Subcutaneous abdominal adipose tissue (tissue), 5 donors: Measurements from ENCODE around the gene SRA1.
"Not testable (repeated sequence)": the region's sequence is repeated elsewhere in the genome, so short reads cannot be mapped to it uniquely, and the experiment has no call there.

Experiments used
- H3K27ac ChIP-seq: one replicate; pipeline ENCODE4 v1.7.0; 2013; ENCODE audit warnings: low read depth, mild to moderate bottlenecking, inconsistent platforms, low read length, moderate library complexity
- H3K27me3 ChIP-seq, 5 donors: one replicate each; pipeline ENCODE4 v1.7.0; 2013; ENCODE audit warnings: low read length in 5 of 5, inconsistent platforms in 1 of 5; ENCODE audit not compliant: control insufficient read depth in 5 of 5, insufficient read depth in 4 of 5
- H3K36me3 ChIP-seq, 5 donors: one replicate each; pipeline ENCODE4 v1.7.0; 2013; ENCODE audit warnings: low read length in 5 of 5; ENCODE audit not compliant: control insufficient read depth in 5 of 5, insufficient read depth in 5 of 5
- H3K4me1 ChIP-seq, 5 donors: one replicate each; pipeline ENCODE4 v1.7.0; 2013; ENCODE audit warnings: low read length in 5 of 5, mild to moderate bottlenecking in 3 of 5, moderate library complexity in 1 of 5; ENCODE audit not compliant: control insufficient read depth in 5 of 5, insufficient read depth in 5 of 5
- H3K4me3 ChIP-seq, 5 donors: one replicate each; pipeline ENCODE4 v1.7.0; 2013; ENCODE audit warnings: low read length in 5 of 5, low read depth in 1 of 5
- H3K9ac ChIP-seq, 5 donors: one replicate each; pipeline ENCODE4 v1.7.0; 2013; ENCODE audit warnings: low read length in 5 of 5, mild to moderate bottlenecking in 4 of 5, moderate library complexity in 3 of 5
- H3K9me3 ChIP-seq, 5 donors: one replicate each; pipeline ENCODE4 v1.7.0; 2013; ENCODE audit warnings: low read length in 5 of 5; ENCODE audit not compliant: control insufficient read depth in 5 of 5
- donor health status: healthy.
- donor health status: healthy.
- donor health status: healthy.
- donor health status: healthy.
- donor health status: healthy.

Gene SRA1

DNA sequence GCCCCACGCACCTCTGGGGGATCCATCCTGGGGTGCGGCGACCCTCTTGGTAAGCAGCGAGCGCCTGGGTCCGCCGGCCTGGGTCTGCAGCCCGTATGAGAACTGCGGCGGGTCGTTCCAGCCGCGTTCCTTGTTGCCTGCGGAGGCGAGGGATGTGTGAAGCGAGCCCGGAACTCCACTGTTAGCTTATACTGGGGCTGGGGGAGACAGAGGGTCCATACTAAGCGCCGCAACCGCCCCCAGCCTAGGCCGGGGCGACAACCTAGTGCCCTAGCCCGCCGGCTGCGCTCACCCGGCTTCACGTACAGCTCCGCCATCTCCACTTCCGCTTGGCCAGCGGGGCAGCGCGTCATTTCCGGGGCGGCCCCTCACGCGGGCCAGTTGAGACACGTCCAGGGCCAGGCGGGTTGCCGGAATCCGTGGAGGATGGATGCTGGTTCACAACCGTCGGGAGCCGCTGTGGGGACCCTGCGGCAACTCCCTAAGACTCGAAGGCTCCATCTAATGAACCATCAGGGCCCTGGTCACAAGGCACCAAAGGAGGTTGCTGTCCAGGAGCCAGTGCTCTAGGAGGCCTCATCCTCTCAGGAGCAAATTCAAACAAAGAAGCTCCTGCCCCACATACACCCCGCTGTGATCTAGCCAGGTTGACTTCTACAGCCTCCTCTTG is at the start of gene SRA1:
SRA1 (minus strand) TSS at position 338 of the 670 bp plus-strand sequence; CDS start at position 317, 21 bp downstream.
- Histone ChIP-seq H3K9ac (peak within 1 kb of the TSS; percentile 30 to 94 (median 91)), H3K36me3 (peaks cover 6 to 33% (median 26%) of the 10 kb centered on the region in 5 donors), H3K27me3 (no peaks in the 10 kb centered on the region), H3K9me3 (no peaks in the 10 kb centered on the region), H3K4me3 (peak within 1 kb of the TSS; percentile 71 to 85 (median 81)), H3K4me1 (peaks cover 6 to 30% (median 19%) of the 10 kb centered on the region in 5 donors), H3K27ac (peak within 1 kb of the TSS; percentile 84)

- H3K9ac ChIP-seq, result no peak overlapping the region
- no peaks in the 10 kb centered on the region for H3K27me3 ChIP-seq
- no peak overlapping the region for H3K4me3 ChIP-seq
- H3K4me1 ChIP-seq, result peaks cover 0 to 37% (median 23%) of the 10 kb centered on the region in 5 donors
- no peaks in the 10 kb centered on the region for H3K36me3 ChIP-seq
- H3K9me3 ChIP-seq, result no peaks in the 10 kb centered on the region
- no peak overlapping the region for H3K27ac ChIP-seq
These were observed 49.8 kb upstream of the SRA1 start for GRCh38 chr5:140607031-140607430.

- H3K4me1 ChIP-seq, result peaks cover 0 to 26% (median 13%) of the 10 kb centered on the region in 5 donors
- no peak overlapping the region for H3K4me3 ChIP-seq
These were observed 48.6 kb upstream of the SRA1 start for GRCh38 chr5:140605879-140606278.

GRCh38 chr5:140603734-140604133 is 46.5 kb upstream of the SRA1 start:
- Histone ChIP-seq H3K27ac (no peak overlapping the region), H3K4me3 (no peak overlapping the region), H3K4me1 (peaks cover 0 to 11% (median 6%) of the 10 kb centered on the region in 5 donors), H3K27me3 (no peaks in the 10 kb centered on the region), H3K9ac (no peak overlapping the region), H3K9me3 (no peaks in the 10 kb centered on the region), H3K36me3 (no peaks in the 10 kb centered on the region)

More at GRCh38 chr5:140605879-140606278, 48.6 kb upstream of the SRA1 start:
- Histone ChIP-seq H3K36me3 (no peaks in the 10 kb centered on the region), H3K27ac (no peak overlapping the region), H3K27me3 (no peaks in the 10 kb centered on the region), H3K9me3 (no peaks in the 10 kb centered on the region), H3K9ac (no peak overlapping the region)

GRCh38 chr5:140603446-140603698 is 46.1 kb upstream of the SRA1 start:
- not testable (repeated sequence) for H3K27me3 ChIP-seq, H3K4me1 ChIP-seq, H3K9me3 ChIP-seq, H3K36me3 ChIP-seq, H3K27ac ChIP-seq, H3K4me3 ChIP-seq, H3K9ac ChIP-seq

GRCh38 chr5:140602147-140602546 is 44.9 kb upstream of the SRA1 start:
- Histone ChIP-seq H3K9ac (peak overlapping the region in 2 of 5 donors; percentile 4 to 41), H3K27me3 (no peaks in the 10 kb centered on the region), H3K27ac (peak overlapping the region; percentile 67), H3K9me3 (no peaks in the 10 kb centered on the region), H3K4me3 (no peak overlapping the region), H3K4me1 (peaks cover 0 to 8% (median 6%) of the 10 kb centered on the region in 5 donors), H3K36me3 (no peaks in the 10 kb centered on the region)

GRCh38 chr5:140600096-140600495 is 42.8 kb upstream of the SRA1 start:
- Histone ChIP-seq H3K9me3 (no peaks in the 10 kb centered on the region), H3K4me1 (peaks cover 2 to 26% (median 15%) of the 10 kb centered on the region in 5 donors), H3K27me3 (no peaks in the 10 kb centered on the region), H3K9ac (no peak overlapping the region), H3K36me3 (no peaks in the 10 kb centered on the region), H3K4me3 (no peak overlapping the region), H3K27ac (no peak overlapping the region)

DNA sequence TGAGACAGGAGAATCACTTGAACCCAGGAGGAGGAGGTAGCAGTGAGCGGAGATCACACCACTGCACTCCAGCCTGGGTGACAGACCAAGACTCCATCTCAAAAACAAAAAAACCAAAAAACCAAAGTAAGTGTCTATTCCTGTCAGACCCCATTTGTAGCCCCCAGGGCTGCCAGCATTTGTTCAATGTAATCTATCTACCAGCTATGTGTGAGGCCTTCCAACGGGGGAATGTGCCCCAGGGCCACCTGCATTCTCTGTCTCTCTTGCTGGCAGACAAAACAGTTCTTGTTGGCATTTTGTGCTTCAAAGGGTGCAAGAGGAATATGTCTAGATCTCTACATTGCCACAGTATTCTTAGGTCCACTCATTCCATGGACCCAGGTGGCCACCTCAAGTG is 41.6 kb upstream of the SRA1 start:
- Histone ChIP-seq H3K27me3 (no peaks in the 10 kb centered on the region), H3K9ac (no peak overlapping the region), H3K4me1 (peaks cover 2 to 37% (median 18%) of the 10 kb centered on the region in 5 donors), H3K9me3 (no peaks in the 10 kb centered on the region), H3K36me3 (no peaks in the 10 kb centered on the region), H3K4me3 (no peak overlapping the region), H3K27ac (no peak overlapping the region)

DNA sequence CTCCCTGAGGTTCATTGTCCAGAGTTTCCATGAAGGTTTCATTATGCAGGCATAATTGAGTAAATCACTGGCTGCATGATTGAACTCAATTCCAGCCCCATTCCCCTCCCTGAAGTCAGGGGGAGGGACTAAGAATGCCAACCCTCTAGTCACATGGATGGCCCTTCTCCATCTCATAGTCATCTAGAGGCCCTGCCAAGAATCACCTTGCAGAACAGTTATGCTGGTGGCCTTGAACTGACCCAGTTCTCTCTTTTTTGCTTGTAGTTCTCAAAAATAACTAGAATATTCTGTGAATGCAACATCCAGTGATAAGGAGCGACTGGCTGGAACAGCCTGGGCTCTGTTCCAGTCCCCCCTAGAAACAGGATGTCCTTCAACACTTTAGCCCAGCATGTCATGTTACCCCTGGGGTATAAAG is 39.1 kb upstream of the SRA1 start:
- Histone ChIP-seq H3K27me3 (no peaks in the 10 kb centered on the region), H3K9me3 (no peaks in the 10 kb centered on the region), H3K36me3 (no peaks in the 10 kb centered on the region), H3K9ac (peak overlapping the region in 1 of 5 donors; percentile 4), H3K27ac (no peak overlapping the region), H3K4me1 (peaks cover 2 to 37% (median 18%) of the 10 kb centered on the region in 5 donors), H3K4me3 (no peak overlapping the region)

DNA sequence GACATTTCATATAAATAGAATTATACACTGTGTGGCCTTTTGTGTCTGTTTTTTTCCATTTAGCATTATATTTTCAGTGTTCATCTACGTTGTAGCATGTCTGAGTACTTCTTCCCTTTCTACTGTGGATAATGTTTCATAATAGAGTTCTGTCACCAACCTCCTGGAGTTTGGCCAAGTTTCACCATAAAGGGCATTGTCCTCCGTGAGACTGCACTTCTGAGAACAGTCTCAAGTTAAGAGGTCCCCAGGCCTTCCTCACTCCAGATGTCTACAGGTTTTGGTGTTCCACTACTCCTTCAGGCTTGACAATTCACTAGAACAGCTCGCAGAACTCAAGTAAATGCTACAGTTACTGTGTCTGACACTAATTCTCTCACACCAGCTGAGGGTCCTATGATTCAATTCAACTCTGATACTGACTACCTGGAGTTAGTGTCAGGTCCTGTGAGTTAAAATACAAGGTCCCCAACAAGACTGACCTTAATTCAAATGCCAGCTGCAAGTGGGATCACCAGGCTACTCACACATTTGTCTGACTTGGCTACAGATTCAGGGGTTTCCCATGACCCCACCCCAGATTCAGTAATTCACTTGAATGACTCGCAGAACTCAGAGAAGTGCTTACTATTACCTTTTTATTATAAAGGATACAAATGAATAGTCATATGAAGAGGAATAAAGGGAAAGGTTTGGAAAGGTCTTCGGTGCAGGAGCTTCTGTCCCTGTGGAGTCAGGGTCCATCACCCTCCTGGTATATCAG is 38.4 kb upstream of the SRA1 start:
- Histone ChIP-seq H3K9me3 (no peaks in the 10 kb centered on the region), H3K36me3 (no peaks in the 10 kb centered on the region), H3K27me3 (no peaks in the 10 kb centered on the region), H3K4me1 (peaks cover 2 to 43% (median 18%) of the 10 kb centered on the region in 5 donors), H3K4me3 (no peak overlapping the region), H3K27ac (no peak overlapping the region), H3K9ac (peak overlapping the region in 1 of 5 donors; percentile 4)
